SK-MEL-5 (cell line): ENCODE results near the gene UGT1A10. TPM values are rescaled to one million over a fixed set of nuclear protein-coding genes. Genes with fewer than 3 reads are reported as not detected.

Experiments
- DNase-seq: peaks from one replicate; pipeline ENCODE4 v3.0.0-alpha.2; 2016; ENCODE audit warnings: low read depth, low spot score
- in situ Hi-C: cut with HindIII; loops from 2 replicates; pipeline ENCODE4 v1.10.0; 2016; ENCODE audit warnings: low sequenced_read_pairs, high pct_unique_total_duplicates, low pct_unique_long_range_greater_than_20kb
- total RNA-seq: library from RNA; depleted of rRNA; stranded (reverse); fragments of >200 nt; shearing (Covaris generic); gene quantifications from 2 replicates; pipeline ENCODE4 v1.2.3, GENCODE V29; 2014; rRNA removed

UGT1A10 gene
- total RNA-seq, 1 experiment from 2014 or later: not detected

DNA sequence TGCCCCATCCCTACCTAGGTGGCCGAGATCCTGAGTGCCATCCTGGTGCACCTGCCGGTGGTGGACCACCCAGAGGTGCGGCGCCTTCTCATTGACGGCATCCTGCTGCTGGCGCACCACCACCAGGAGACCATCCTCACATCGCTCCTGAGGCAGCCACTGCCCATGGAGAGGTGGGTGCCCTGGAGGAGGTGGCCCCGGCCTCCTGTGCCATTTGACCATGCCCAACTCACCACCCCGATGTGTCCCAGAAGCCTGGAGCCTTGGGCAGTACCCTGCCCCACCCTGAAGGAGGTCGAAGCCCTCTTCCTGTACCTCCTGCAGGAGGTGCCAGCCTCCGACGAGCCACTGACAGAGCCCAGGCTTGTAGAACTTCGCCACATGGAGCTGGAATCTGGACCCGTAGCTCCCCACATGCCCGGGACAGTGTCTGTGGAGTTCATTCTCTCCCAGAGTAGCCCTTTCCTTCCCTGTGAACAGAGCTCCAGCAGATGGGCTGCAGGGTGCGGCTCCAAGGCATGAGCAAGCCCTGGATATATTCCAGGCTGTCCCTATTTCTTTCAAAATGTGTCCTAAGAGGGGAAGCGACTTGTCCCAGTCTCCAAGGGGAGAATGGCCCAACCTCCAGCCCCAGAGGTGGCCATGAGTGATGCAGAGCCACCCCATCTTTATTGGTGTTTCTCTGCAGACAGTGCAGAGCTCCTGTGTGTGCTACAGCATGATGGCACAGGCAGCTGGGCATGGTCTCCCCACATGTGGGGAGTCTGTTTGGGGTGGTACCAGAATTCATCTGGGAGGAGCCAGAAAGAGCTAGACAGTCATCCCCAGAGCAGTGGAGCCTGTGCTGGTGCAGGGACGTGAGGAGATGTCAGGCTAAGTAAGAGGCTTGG, 183.9 kb downstream of the UGT1A10 start:
- in situ Hi-C loops: no loop called here
- no peak for DNase-seq

DNA sequence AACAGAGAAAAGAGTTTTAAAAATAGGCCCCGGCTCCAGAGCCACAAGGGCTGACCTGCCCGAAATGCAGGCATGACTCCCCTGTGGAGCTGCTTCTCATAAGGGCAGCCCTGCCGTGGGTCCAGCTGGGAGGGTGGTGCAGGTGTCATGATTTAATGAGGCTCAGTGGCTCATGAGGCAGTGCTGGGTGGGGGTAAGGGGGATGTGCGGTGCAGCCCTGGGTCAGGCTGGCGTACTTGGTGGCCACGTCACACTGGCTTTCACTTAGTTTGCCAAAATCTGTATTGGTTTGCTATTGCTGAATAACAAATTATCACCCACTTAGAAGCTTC, 184.5 kb downstream of the UGT1A10 start:
- in situ Hi-C loops: no loop called here
- DNase-seq: no peak

DNA sequence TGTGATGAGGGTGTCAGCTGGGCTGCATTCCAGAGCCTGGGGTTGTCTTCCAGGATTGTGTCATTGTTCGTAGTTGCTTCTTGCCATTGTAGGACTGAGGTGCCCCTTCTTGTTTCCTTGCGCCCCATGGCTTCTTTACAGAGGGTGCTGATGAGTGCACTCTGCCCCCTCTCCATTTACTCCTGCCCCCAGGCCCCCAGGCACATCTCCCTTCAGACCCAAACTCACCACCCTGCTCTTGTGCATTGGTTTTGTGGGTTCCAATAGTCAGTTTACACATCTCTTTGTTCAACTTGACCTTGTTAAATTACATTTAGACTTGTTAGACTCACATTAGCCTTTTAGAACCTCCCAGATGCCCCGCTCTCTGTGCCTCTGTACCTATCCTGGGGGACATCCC, 184.9 kb downstream of the UGT1A10 start:
- in situ Hi-C loops: no loop called here
- DNase-seq: no peak

DNA sequence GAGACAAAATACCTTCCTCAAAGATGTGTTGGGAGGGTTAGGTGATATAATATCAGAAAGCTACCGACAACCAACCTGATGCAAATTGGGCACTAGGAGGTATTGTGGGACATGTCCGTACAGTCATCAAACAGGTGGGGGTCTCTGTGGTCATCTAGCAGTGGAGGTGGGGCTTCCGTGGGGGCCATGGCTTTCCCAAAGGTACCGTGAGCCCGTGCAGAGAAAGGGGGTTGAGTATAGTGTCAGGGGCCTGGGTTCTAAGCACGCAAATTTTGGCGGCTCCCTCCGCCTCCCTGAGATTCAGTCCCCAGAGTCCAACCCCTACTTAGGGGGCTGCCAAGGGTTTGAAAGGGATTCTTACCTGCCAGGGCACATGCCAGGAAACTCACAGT, 185.5 kb downstream of the UGT1A10 start:
- in situ Hi-C loops: no loop called here
- no peak for DNase-seq

DNA sequence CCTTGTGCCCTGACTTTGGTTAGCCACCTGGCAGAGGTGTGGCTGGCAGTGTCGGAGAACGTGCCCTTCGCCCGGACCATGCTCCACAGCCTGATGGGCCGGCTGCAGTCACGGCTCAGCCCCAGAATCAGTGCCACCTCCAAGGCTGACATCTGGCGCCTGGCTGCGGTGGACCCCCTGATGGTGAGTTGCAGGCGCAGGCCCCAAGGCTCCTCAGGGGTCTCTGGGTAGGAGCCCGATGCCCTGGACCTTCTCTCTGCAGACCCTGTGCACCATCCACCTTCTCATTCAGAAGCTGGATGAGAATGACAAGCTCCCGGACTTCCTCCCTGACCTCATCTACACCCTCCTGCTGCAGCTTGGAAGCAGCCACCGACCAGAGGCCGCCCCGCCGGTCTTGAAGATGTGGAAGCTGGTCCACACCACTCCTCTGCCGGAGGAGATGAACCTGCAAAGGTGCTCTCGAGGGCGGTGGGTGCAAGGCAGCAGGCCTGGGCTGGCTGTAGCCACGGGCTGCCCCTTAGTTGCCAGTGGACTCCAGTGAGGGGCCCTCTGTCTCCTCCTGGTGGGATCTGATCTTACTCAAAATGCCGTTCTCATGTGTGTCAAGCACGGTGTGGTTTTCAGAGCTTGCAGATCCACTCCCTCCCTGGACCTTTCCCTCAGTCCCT, 186.0 kb downstream of the UGT1A10 start:
- no peak for DNase-seq
- in situ Hi-C loops: no loop called here

Other genes with a start within 250 kb of the UGT1A10 start
- 36.9 and 38.3 TPM in 2 replicates for gene USP40, start 69.7 kb upstream of the UGT1A10 start, total RNA-seq
- not detected in 2 replicates for gene UGT1A8, start 18.8 kb upstream of the UGT1A10 start, total RNA-seq
- gene UGT1A9, start 35.5 kb downstream of the UGT1A10 start, total RNA-seq: not detected in 2 replicates
- gene UGT1A7, start 45.5 kb downstream of the UGT1A10 start, total RNA-seq: not detected in 2 replicates
- gene UGT1A6, start 56.4 kb downstream of the UGT1A10 start, total RNA-seq: not detected in 2 replicates
- gene UGT1A5, start 76.5 kb downstream of the UGT1A10 start, total RNA-seq: not detected in 2 replicates
- not detected in 2 replicates for gene UGT1A4, start 82.3 kb downstream of the UGT1A10 start, total RNA-seq
- gene UGT1A3, start 92.6 kb downstream of the UGT1A10 start, total RNA-seq: not detected in 2 replicates
- gene UGT1A1, start 123.8 kb downstream of the UGT1A10 start, total RNA-seq: not detected in 2 replicates
- 0.08 TPM in 1 of 2 replicates, not detected in the other for gene MROH2A, start 141.9 kb downstream of the UGT1A10 start, total RNA-seq
- gene HJURP, start 218.1 kb downstream of the UGT1A10 start, total RNA-seq: 21.7 and 25.0 TPM in 2 replicates